GM19240 (cell line): ENCODE data around the gene DOCK1.

Source experiments
- DNase-seq: peaks from one replicate; pipeline ENCODE4 v3.0.0; 2011; ENCODE audit warnings: low spot score; ENCODE audit not compliant: insufficient read length

Gene DOCK1

DNA sequence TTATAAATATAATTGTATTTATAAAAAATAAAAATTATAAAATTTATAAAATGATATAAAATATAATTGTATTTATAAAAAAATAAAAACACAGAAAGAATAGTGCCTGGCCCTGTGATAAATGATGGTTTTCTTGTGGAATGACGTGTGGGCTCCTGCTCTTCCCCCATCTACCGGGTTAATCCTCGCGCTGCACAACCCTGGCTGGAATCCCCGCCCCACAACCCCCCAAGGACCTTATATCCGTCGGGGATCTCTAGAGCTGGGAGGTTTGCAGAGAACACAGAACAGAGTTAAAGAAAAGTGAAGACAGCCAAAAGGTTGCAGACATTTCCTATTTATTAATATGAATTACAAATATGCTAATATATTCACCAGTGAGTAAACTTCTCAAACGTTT is 548.5 kb downstream of the DOCK1 start:
- DNase-seq = no peak

DNA sequence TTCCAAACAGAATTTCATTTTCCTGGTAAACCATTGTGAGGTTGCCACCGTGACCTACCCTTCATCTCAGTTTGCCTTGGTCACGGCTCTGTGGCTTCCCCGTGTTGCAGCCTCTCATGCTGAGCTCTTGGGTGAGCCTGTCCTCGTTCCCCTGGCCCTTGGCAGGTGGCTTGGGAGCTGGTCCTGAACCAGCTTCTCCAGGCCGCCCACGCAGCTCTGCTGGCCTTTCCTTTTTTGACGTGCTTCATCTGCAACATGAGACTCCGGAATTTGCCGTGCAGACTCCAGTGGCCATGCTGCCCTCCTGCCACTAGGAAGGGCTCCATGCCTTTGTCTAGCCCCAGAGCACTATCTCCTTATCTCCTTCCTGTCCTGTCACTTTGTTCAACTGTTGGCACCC is 550.9 kb downstream of the DOCK1 start:
- no peak for DNase-seq

DNA sequence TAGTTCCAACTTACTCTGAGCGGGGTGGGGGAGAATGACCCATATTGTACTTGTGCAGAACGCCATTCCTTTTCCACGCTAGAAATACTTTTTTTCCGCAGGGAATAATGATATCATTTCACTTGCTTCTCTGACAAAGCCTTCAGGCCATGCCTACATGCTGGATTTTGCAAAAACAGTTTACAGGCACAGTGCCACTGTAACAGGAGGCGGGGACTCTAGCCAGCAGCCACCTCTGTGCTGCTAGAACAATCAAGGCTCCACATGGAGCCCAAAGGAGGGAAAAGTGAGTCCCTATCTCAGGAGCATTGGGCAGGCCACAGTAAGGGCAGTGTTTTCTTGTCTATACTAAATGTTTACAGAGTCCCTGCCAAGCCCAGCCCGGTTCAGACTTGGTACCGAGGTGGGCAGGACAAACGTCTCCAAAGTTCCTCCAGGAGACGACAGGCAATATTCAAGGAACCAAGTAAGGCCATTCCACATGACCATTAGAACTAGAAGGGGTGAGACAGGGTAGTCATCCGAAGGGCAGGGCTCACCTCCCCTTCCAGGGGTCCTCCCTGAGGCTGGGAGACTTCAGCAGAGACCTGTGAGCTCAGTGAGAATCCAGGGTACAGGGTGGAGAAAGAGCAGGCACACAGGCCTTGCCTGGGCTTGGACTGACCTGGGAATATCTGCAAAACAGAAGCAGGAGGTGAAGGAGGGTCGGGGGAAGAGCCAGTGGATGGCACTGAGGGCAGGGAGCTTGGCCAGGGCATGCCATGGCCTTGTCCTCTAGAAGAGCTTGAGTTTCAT is 553.0 kb downstream of the DOCK1 start:
- no peak for DNase-seq

DNA sequence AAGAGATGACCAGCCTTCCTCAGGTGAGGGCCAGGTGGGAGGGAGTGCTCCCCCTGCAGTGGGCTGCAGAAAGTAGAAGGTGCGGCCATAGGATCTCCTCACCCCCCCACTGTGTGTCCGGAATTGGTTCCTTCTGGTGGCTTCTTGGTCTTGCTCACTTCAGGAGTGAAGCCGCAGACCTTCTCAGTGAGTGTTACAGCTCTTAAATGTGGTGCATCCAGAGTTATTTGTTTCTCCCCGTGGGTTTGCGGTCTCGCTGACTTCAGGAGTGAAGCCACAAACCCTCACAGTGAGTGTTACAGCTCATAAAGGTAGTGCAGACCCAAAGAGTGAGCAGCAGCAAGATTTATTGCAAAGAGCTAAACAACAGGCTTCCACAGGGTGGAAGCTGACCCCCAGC is 553.6 kb downstream of the DOCK1 start:
- DNase-seq = no peak

DNA sequence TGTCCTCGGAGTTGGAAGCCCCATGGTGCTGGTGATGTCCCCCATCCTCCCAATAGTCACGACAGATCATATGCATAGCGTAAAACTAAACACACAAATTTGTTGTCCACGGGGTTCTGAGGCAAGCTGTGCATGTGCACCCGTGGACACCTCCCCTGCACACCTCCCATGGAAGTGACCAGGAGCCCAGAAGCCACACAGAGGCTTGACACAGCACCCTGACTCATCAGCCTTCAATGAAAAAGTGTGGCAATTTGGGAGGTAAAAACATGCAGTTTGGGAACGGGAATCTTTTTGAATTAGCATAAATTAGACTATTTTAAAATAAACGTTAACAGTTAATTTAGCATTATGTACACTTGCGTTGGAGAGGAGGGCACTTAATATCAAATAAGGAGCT is 554.7 kb downstream of the DOCK1 start:
- DNase-seq = no peak

DNA sequence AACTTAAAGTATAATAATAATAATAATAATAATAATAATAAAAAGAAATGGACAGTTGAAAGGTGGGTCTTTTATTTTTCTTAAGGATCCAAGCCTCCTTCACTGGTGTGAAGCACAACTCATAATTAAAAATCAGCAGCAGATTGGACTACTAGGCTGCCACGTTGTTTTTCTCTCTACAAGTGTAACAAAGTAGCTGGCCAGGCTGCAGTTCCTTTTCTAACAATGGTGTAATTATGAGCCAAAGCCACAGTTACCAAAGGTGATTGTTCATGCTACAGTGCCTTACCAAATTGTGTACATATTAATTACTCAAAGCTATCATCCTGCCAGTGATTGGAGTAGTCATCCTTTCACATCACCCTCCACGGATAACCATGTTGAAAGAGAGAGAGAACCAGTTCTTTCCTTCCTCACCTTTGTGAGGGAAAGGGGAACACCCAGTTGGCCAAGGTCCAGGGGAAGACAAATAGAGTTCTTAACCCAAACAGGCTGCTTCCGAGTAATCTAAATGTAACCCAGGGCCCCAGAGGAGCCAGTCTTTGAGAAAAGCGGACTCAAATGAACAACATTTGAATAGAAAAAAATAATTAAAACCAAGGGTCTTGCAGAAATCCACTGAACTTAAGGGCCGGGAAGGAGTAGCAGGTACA is 557.5 kb downstream of the DOCK1 start:
- DNase-seq = no peak

DNA sequence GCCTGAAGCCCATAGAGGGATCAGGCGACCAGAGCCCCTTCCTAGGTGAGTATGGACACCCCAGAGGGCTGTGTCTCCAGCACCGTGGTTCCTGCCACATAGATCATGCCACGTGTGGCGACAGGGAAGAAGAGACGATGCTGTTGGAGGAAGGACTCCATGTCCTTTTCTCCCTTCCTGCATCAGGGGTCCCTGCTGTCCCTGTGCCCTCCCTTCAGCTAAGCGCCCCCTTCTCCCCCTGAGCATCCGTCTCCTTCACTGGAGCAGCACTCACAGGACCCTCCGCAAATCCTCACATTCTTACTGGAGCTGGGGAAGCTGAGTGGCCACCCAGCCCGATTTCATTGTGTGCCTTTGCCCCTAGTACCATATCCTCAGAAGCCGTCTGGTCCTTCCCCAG is 558.3 kb downstream of the DOCK1 start:
- no peak for DNase-seq

DNA sequence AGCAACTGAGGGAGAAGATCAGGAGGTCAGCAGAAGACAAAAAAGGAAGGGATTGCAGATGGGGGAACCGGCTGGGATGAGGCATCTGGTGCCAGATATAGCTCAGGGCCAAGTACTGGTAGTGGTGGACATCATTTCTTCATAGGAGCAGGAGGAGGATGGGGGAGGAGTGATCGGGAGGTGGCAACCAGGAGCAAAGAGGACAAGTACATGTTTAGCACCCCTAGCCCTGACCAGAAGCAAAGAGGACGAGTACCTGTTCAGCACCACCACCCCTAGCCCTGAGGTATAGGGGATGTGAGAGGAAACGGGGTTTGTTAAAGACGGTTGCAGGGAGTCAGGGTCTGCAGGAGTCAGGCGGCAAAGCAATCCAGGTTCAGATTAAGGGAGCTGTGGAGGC is 559.3 kb downstream of the DOCK1 start:
- no peak for DNase-seq

DNA sequence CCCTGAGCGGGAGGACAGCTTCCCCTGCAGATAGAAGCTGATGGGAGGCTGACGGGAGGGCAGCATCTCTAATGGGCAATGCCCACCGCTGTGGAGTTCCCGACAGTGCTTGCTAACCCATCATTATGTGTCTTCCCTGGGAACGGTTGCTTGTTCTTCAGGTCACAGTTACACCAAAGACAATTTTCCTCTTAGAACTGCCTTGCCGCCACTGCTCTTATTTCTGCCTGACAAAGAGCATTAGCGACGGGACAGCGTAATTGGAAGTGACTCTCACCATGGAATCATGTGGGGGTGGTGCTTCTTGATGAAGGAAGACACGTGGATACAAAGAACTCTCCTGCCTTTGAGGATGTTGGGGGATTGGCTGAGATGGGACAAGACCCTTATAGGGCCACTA is 562.6 kb downstream of the DOCK1 start:
- no peak for DNase-seq

DNA sequence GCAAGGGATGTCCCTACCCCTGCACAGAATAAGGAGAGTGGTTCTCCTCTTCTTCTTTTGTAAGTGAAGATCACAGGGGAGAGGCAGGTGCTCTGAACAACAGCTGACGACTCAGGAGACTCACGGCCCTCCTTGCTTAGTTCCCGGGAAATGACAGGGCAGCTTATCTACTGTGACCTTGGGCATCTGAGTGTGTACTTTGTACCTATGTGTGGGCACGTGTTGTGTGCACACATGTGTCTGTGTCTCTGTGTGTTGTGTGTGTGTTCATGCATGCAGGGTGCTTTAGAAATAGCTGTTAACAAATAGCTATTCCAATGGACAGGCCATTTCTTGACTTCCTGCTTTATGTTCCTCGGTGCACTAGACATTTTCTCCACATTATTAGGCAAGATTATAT is 563.4 kb downstream of the DOCK1 start:
- DNase-seq = no peak

DNA sequence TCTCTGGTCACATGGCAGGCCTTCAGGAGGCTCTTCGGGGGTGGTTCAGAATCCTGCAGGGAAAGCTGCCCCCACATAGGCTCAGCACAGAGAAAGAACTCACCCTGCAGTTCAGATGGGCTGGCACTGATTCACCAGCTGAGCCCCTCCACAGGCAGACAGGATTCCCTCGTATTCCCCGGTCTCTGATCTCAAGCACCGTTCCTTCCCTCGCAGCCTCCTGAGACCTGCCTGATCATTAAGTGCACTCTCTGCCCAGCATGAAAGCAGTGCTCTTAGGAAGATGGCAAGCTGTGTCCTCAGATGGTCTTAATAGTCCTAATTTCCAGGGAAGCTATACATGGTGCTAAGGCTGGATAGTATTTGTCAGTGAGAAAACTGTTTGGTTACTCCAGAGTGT is 565.7 kb downstream of the DOCK1 start:
- DNase-seq = no peak

DNA sequence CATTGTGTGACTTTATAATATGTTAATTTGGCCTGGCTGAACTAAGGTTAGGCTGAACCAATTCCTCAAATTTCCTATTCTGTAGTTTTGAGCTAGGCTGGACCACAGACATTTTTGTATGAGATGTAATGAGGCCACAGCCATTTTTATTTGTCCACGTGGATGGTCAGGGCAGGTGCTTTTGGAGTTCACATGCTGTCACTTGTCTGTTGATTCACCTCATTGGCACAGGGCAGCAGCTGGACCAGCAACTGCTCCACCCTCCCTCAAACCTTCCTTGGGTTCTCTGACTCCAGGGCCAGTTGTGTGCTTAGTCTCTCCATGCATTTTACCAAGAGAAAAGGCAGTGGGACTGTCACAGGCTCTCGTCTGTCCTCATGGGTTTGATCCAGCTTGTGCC is 567.7 kb downstream of the DOCK1 start:
- no peak for DNase-seq

DNA sequence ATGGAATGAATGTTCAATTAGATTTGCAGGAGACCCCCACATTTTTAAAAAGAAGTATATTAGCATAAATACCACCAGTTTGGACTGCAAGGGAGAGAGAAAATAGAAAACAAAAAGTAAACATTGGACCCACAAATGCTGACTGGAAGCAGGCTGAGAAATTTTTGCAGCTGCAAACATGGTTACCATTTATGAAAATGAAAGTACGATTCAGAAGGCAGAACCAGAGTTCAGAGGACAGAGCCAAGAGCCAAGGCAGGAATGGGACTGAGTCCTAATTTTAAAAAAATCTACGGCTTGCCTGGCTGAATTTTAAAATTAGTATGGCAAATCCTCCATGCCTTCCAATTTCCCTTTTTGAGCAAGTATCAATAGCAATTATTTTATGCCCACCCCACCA is 569.3 kb downstream of the DOCK1 start:
- no peak for DNase-seq

DNA sequence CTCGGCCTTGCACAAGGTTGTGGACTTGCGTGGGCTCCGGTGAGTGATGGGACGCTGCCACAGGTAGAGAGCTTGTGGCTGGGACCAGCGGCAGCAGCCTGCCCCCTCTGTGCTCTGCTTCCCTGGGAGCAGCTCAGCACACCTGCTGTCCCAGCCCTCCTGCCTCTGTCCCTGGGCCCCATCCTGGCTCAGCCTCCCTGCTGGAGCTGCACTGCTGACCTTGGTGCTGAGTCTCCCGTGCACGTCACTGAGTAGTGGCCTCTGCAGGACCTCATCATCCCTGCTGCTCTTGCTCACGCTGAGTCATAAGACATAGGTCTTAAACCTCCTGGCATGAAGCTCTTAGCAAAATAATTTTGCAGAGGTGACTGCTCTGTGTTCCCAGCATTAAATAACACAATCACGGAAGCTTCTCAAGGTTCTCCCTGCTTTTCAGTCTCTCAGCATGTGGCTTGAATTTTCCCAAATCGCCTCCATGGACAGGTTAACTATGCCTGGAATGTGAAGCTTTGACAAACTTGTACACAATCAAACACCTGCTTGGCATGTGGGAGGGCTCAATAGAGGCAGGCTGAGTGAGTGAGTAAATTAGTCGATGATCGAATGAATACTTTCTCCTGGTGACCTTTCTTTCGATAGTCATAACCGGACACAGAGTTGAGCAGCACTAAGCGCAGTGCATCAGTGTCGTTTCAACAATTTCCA is 580.1 kb downstream of the DOCK1 start:
- no peak for DNase-seq

DNA sequence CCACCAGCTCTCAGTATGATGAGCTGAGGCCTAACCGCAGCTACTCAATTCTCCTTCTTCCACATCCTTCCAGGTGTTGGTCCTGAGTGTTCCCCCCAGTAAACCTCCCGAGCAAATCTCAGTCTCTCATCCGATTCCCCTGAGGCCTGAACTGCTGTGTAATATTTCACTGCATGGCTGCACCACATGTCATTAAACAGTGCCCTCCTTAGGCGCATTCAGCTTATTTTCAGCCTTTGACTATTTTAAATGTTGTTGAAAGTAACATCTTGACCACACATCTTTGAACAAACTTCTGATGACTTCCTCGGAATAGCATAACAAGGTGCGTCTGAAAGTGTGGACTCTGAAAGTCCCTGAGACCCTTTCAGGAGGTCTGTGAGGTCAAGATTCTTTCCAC is 581.1 kb downstream of the DOCK1 start:
- no peak for DNase-seq

DNA sequence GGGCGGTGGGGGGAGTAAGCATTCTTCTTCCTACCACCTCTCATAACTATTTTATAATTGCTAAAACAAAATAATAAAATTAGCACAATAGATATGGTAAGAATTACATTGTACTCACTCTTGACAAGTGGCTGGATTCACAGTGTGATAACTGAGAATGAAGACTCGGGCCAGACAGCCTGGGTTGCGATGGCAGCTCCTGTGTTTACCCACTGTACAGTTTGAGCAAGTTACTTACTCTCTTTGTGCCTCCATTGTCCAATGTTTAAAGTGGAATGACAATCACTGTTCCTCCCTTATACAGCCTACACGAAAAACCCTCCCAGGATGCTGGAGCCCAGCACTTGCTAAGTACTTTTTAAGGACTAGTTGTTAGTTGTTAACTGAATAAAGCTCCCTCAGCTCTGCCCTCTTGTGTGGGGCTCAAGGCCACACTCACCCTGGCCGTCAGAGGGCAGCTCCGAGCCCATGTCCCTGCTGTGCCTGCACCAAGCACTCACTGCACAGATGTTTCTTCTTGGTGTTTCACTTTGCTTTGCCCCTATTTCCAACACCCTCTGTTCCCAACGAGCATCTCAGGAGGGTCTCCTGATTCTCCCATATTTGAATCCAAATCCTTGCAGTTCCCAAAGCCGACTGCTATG is 587.5 kb downstream of the DOCK1 start:
- no peak for DNase-seq

DNA sequence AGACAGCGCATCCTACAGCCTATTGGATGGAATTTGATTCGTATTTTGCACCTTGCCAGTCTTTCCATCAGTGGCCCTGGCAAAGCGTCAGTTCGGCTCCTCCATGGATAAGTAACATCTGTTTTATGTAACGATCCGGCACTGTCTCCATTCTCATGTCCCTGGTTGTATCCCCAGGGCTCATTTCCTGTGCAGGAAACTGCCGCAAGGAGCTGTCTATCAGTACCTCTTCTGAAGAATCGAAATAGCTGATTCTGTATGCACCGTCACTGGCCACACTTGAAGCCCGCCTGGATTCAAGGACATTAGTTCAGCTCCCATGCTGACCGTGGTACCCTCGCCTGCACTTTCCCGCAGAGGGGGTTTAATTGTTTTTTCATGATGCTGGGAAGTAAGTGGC is 590.8 kb downstream of the DOCK1 start:
- no peak for DNase-seq

DNA sequence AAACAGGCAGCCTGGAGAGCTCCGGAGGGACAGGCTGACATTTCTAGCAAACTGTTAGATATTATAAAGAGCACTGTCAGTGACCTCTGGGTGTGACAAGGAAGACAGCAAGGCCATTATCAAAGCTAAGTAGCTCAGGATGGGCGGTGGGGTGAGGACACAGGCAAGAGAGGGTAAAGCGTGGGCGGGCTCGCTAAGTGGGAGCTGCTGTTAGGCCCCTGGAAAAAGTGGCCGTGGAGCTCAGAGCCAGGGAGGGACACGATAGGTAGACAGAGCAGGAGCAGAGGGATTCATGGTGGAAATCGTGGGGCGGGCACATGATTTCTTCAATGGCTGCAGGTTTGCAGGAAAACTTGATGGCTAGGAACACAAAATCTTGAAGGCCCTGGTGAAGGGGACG is 592.5 kb downstream of the DOCK1 start:
- DNase-seq = no peak

DNA sequence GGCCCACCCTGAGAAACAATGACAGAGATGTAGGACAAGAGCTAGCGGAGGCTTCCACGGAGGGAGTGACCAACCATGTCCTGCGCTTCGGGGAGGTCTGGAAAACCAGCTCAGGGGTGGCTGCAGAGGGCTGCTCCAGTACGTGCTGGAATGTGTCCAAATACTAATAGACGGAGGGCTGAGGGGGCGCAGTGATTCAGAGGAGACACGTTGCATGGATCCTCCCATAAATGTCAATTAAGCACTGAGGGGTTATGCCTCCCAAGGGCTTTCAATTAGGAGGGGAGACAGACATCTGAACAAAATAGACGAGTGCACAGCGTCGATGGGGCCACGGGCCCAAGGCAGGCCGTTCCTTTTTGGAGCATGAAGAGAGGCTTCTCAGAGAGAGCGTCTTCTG is 592.9 kb downstream of the DOCK1 start:
- no peak for DNase-seq

DNA sequence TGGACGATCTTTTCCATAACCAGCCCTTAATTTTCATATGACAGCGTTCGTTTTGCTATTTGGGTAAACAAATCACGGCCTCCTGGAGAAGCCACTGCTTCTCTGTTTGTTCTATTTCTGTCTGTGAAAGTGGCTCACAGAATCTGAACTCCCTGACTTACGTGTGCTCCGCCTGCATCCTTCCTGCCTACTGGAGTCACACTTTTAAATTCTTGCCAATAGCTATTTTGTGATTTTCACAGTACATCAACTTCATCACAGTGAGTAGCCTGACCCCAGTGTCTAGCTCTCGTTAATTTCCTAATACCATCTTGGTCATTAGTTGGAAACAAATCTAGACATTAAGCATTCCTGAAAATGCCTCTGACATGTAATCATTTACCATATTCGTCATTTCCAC is 594.9 kb downstream of the DOCK1 start:
- no peak for DNase-seq
